Measurements from ENCODE around the gene IL5. TPM values are rescaled to one million over a fixed set of nuclear protein-coding genes. Genes with fewer than 3 reads are reported as not detected.

The IL5 gene
- total and polyA plus RNA-seq, 2 of the 13 experiments (the other 11 are each of a cell fraction or from before 2014, with no cell fraction given), result not detected

DNA sequence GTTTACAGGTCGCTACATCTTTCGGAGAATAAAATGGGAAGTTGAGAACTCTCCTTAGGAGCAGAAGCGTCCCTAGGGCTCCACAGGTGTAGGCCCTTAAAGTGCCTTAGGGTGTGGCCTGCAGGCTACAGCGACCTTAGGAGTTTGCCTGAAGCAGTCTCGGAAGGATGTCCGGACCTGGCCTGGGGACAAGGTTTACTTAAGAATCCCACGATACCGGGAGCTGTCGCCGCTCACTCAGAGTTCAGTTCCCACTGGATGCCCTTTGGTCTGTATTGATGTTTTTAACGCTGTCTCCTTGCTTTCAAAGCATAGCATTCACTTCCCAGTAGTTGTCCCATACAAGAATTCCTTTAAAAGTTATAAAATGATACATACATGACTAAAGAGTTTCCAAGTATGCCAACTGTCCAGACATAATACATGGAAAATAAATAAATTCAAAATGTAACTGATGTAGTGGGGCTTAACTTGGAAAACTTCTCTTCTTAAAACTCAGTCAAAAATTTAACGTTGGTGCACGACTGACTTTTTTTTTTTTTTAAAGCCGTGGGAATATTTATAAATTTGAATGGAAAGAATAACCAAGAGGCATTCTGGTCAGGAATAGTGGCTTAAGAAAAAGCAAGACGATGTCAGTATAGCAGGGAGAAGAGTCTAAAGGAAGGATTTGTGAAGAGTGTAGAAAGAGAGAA, 14.3 kb upstream of the IL5 start (continued):
- TF ChIP-seq, protein P1, sequence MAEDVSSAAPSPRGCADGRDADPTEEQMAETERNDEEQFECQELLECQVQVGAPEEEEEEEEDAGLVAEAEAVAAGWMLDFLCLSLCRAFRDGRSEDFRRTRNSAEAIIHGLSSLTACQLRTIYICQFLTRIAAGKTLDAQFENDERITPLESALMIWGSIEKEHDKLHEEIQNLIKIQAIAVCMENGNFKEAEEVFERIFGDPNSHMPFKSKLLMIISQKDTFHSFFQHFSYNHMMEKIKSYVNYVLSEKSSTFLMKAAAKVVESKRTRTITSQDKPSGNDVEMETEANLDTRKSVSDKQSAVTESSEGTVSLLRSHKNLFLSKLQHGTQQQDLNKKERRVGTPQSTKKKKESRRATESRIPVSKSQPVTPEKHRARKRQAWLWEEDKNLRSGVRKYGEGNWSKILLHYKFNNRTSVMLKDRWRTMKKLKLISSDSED (CRISPR knock-in tag; IDR thresholded peaks at IDR 0.05), result no peak
- TF ChIP-seq ASH2L (IDR thresholded peaks at IDR 0.05; ENCODE audit: insufficient read length, low read depth, low read length), result no peak
- no peak for TF ChIP-seq ZNF225 (CRISPR knock-in tag; IDR thresholded peaks at IDR 0.05)
- TF ChIP-seq, protein P2, sequence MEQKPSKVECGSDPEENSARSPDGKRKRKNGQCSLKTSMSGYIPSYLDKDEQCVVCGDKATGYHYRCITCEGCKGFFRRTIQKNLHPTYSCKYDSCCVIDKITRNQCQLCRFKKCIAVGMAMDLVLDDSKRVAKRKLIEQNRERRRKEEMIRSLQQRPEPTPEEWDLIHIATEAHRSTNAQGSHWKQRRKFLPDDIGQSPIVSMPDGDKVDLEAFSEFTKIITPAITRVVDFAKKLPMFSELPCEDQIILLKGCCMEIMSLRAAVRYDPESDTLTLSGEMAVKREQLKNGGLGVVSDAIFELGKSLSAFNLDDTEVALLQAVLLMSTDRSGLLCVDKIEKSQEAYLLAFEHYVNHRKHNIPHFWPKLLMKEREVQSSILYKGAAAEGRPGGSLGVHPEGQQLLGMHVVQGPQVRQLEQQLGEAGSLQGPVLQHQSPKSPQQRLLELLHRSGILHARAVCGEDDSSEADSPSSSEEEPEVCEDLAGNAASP (CRISPR knock-in tag; IDR thresholded peaks at IDR 0.05; ENCODE audit: borderline replicate concordance), result 0 out of 2 replicates have a peak, but pooled peaks have one; percentile 36
- peak; percentile 56 to 75 for TF ChIP-seq POLR2A (IDR thresholded peaks at IDR 0.05; ENCODE audit: insufficient read depth in 1 of 2, low read depth in 2 of 2, low read length in 2 of 2)
- no peak for TF ChIP-seq SRSF4 (IDR thresholded peaks at IDR 0.05; ENCODE audit: low read depth, low read length, poor library complexity, severe bottlenecking)
- peak; percentile 24 for TF ChIP-seq SKI (IDR thresholded peaks at IDR 0.05; ENCODE audit: partially characterized antibody)
- TF ChIP-seq, protein P3, sequence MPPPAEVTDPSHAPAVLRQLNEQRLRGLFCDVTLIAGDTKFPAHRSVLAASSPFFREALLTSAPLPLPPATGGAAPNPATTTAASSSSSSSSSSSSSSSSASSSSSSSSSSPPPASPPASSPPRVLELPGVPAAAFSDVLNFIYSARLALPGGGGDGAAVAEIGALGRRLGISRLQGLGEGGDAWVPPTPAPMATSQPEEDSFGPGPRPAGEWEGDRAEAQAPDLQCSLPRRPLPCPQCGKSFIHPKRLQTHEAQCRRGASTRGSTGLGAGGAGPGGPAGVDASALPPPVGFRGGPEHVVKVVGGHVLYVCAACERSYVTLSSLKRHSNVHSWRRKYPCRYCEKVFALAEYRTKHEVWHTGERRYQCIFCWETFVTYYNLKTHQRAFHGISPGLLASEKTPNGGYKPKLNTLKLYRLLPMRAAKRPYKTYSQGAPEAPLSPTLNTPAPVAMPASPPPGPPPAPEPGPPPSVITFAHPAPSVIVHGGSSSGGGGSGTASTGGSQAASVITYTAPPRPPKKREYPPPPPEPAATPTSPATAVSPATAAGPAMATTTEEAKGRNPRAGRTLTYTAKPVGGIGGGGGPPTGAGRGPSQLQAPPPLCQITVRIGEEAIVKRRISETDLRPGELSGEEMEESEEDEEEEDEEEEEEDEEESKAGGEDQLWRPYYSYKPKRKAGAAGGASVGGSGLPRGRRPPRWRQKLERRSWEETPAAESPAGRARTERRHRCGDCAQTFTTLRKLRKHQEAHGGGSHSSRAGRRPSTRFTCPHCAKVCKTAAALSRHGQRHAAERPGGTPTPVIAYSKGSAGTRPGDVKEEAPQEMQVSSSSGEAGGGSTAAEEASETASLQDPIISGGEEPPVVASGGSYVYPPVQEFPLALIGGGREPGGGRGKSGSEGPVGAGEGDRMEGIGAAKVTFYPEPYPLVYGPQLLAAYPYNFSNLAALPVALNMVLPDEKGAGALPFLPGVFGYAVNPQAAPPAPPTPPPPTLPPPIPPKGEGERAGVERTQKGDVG (CRISPR knock-in tag; IDR thresholded peaks at IDR 0.05; ENCODE audit: borderline replicate concordance), result no peak
- no peak for TF ChIP-seq REXO4 (CRISPR knock-in tag; IDR thresholded peaks at IDR 0.05; ENCODE audit: borderline replicate concordance)
- no peak for TF ChIP-seq ZSCAN12 (CRISPR knock-in tag; IDR thresholded peaks at IDR 0.05)
- TF ChIP-seq, protein P4, sequence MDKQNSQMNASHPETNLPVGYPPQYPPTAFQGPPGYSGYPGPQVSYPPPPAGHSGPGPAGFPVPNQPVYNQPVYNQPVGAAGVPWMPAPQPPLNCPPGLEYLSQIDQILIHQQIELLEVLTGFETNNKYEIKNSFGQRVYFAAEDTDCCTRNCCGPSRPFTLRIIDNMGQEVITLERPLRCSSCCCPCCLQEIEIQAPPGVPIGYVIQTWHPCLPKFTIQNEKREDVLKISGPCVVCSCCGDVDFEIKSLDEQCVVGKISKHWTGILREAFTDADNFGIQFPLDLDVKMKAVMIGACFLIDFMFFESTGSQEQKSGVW (CRISPR knock-in tag; IDR thresholded peaks at IDR 0.05; ENCODE audit: borderline replicate concordance), result no peak
- TF ChIP-seq DNMT1 (CRISPR knock-in tag; IDR thresholded peaks at IDR 0.05), result no peak
- TF ChIP-seq REPIN1 (CRISPR knock-in tag; IDR thresholded peaks at IDR 0.05; ENCODE audit: borderline replicate concordance, low read depth), result no peak
- no peak for TF ChIP-seq ARID2 (CRISPR knock-in tag; IDR thresholded peaks at IDR 0.05; ENCODE audit: borderline replicate concordance)
- TF ChIP-seq, protein P5, sequence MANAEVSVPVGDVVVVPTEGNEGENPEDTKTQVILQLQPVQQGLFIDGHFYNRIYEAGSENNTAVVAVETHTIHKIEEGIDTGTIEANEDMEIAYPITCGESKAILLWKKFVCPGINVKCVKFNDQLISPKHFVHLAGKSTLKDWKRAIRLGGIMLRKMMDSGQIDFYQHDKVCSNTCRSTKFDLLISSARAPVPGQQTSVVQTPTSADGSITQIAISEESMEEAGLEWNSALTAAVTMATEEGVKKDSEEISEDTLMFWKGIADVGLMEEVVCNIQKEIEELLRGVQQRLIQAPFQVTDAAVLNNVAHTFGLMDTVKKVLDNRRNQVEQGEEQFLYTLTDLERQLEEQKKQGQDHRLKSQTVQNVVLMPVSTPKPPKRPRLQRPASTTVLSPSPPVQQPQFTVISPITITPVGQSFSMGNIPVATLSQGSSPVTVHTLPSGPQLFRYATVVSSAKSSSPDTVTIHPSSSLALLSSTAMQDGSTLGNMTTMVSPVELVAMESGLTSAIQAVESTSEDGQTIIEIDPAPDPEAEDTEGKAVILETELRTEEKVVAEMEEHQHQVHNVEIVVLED (CRISPR knock-in tag; IDR thresholded peaks at IDR 0.05; ENCODE audit: borderline replicate concordance), result no peak
- TF ChIP-seq HDAC2 (CRISPR knock-in tag; IDR thresholded peaks at IDR 0.05), result peak; percentile 62; the same call in 1 of the 2 replicates
- no peak for TF ChIP-seq ZBTB7B (CRISPR knock-in tag; IDR thresholded peaks at IDR 0.05)
- peak; percentile 71; the same call in 1 of the 2 replicates for TF ChIP-seq TGIF2 (CRISPR knock-in tag; IDR thresholded peaks at IDR 0.05)
- TF ChIP-seq, protein P6, sequence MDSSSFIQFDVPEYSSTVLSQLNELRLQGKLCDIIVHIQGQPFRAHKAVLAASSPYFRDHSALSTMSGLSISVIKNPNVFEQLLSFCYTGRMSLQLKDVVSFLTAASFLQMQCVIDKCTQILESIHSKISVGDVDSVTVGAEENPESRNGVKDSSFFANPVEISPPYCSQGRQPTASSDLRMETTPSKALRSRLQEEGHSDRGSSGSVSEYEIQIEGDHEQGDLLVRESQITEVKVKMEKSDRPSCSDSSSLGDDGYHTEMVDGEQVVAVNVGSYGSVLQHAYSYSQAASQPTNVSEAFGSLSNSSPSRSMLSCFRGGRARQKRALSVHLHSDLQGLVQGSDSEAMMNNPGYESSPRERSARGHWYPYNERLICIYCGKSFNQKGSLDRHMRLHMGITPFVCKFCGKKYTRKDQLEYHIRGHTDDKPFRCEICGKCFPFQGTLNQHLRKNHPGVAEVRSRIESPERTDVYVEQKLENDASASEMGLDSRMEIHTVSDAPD (CRISPR knock-in tag; IDR thresholded peaks at IDR 0.05), result no peak

Data from HepG2 (cell line).